Liver (tissue), 3 donors: ENCODE measurements around the gene TTC39C.

ENCODE experiments used
- EGR1 ChIP-seq, 2 donors: IDR thresholded peaks; 2 replicates each; pipeline ENCODE4 v1.6.1; 2016 to 2018; ENCODE audit warnings: antibody characterized with exemption in 2 of 2, low read depth in 2 of 2
- HNF4A ChIP-seq, 2 donors: conservative IDR thresholded peaks; 2 replicates each; pipeline ENCODE4 v1.6.1; 2016; ENCODE audit warnings: antibody characterized with exemption in 2 of 2, mild to moderate bottlenecking in 2 of 2
- JUND ChIP-seq, 2 donors: IDR thresholded peaks; 2 replicates each; pipeline ENCODE4 v1.6.1; 2016; ENCODE audit warnings: antibody characterized with exemption in 2 of 2
- RAD21 ChIP-seq, 2 donors: IDR thresholded peaks; 2 replicates each; pipeline ENCODE4 v1.6.1; 2016; ENCODE audit warnings: antibody characterized with exemption in 2 of 2, mild to moderate bottlenecking in 2 of 2
- SP1 ChIP-seq: IDR thresholded peaks from 2 replicates; pipeline ENCODE4 v1.6.1; 2018; ENCODE audit warnings: antibody characterized with exemption, mild to moderate bottlenecking
- TAF1 ChIP-seq: conservative IDR thresholded peaks from 2 replicates; pipeline ENCODE4 v1.6.1; 2016; ENCODE audit warnings: antibody characterized with exemption, mild to moderate bottlenecking
- TF ChIP-seq, protein P1 (sequence below): fragments of 150-350 bp; IDR thresholded peaks from 2 replicates; pipeline ENCODE4 v1.5.1; 2017; ENCODE audit warnings: improper control_type of control experiment, low read depth, low read length; ENCODE audit not compliant: missing input control
- TF ChIP-seq, protein P2 (sequence below): IDR thresholded peaks from 2 replicates; pipeline ENCODE4 v1.6.1; 2016; ENCODE audit warnings: antibody characterized with exemption
- TF ChIP-seq, protein P3 (sequence below): IDR thresholded peaks from 2 replicates; pipeline ENCODE4 v1.6.1; 2016; ENCODE audit warnings: antibody characterized with exemption
- TF ChIP-seq, protein P4 (sequence below): IDR thresholded peaks from 2 replicates; pipeline ENCODE4 v1.6.1; 2016; ENCODE audit warnings: antibody characterized with exemption, mild to moderate bottlenecking
- donor health status: healthy.
- donor health status: healthy.

DNA sequence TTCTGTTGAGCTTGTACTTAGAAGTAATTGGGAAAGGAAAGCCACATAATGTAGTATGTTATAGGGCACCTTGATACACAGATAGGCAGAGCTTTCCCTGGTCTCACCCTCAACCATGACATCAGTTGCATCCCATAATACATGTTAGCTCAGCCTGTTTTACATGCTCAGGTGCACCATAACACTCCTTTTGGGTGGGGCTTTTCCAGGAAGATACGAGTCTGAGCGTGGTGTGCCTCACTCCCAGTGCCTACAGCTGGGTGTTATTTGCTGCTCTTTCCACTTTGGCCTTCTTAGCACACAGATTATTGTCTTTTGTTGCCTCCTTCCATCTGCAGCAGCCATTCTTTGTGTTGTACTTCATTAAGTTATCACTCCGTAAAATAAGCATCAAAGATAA is 11.9 kb downstream of the TTC39C start:
- TF ChIP-seq, protein P1, sequence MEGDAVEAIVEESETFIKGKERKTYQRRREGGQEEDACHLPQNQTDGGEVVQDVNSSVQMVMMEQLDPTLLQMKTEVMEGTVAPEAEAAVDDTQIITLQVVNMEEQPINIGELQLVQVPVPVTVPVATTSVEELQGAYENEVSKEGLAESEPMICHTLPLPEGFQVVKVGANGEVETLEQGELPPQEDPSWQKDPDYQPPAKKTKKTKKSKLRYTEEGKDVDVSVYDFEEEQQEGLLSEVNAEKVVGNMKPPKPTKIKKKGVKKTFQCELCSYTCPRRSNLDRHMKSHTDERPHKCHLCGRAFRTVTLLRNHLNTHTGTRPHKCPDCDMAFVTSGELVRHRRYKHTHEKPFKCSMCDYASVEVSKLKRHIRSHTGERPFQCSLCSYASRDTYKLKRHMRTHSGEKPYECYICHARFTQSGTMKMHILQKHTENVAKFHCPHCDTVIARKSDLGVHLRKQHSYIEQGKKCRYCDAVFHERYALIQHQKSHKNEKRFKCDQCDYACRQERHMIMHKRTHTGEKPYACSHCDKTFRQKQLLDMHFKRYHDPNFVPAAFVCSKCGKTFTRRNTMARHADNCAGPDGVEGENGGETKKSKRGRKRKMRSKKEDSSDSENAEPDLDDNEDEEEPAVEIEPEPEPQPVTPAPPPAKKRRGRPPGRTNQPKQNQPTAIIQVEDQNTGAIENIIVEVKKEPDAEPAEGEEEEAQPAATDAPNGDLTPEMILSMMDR, result no peak
- TF ChIP-seq, protein P2, sequence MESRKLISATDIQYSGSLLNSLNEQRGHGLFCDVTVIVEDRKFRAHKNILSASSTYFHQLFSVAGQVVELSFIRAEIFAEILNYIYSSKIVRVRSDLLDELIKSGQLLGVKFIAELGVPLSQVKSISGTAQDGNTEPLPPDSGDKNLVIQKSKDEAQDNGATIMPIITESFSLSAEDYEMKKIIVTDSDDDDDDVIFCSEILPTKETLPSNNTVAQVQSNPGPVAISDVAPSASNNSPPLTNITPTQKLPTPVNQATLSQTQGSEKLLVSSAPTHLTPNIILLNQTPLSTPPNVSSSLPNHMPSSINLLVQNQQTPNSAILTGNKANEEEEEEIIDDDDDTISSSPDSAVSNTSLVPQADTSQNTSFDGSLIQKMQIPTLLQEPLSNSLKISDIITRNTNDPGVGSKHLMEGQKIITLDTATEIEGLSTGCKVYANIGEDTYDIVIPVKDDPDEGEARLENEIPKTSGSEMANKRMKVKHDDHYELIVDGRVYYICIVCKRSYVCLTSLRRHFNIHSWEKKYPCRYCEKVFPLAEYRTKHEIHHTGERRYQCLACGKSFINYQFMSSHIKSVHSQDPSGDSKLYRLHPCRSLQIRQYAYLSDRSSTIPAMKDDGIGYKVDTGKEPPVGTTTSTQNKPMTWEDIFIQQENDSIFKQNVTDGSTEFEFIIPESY, result no peak
- TF ChIP-seq, protein P3, sequence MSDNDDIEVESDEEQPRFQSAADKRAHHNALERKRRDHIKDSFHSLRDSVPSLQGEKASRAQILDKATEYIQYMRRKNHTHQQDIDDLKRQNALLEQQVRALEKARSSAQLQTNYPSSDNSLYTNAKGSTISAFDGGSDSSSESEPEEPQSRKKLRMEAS, result no peak
- TF ChIP-seq EGR1 (IDR thresholded peaks at IDR 0.05; ENCODE audit: low read depth in 2 of 2), result no peak
- TF ChIP-seq, protein P4, sequence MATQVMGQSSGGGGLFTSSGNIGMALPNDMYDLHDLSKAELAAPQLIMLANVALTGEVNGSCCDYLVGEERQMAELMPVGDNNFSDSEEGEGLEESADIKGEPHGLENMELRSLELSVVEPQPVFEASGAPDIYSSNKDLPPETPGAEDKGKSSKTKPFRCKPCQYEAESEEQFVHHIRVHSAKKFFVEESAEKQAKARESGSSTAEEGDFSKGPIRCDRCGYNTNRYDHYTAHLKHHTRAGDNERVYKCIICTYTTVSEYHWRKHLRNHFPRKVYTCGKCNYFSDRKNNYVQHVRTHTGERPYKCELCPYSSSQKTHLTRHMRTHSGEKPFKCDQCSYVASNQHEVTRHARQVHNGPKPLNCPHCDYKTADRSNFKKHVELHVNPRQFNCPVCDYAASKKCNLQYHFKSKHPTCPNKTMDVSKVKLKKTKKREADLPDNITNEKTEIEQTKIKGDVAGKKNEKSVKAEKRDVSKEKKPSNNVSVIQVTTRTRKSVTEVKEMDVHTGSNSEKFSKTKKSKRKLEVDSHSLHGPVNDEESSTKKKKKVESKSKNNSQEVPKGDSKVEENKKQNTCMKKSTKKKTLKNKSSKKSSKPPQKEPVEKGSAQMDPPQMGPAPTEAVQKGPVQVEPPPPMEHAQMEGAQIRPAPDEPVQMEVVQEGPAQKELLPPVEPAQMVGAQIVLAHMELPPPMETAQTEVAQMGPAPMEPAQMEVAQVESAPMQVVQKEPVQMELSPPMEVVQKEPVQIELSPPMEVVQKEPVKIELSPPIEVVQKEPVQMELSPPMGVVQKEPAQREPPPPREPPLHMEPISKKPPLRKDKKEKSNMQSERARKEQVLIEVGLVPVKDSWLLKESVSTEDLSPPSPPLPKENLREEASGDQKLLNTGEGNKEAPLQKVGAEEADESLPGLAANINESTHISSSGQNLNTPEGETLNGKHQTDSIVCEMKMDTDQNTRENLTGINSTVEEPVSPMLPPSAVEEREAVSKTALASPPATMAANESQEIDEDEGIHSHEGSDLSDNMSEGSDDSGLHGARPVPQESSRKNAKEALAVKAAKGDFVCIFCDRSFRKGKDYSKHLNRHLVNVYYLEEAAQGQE, result no peak
- no peak for TF ChIP-seq RAD21 (IDR thresholded peaks at IDR 0.05)
- no peak for TF ChIP-seq JUND (IDR thresholded peaks at IDR 0.05)
- no peak for TF ChIP-seq SP1
- TF ChIP-seq TAF1, result no peak
- no peak for TF ChIP-seq HNF4A (conservative IDR thresholded peaks at IDR 0.05)
